Left lung (tissue), 10 donors: ENCODE results near the gene INCENP. TPM values are rescaled to one million over a fixed set of nuclear protein-coding genes. Genes with fewer than 3 reads are reported as not detected.

ENCODE experiments used
- ATAC-seq: fragments of 200-7000 bp; cut with Tn5 transposase; one replicate; pipeline ENCODE4 v1.9.1; 2020; ENCODE audit warnings: moderate library complexity
- DNase-seq, 4 donors: peaks; one replicate each; pipeline ENCODE4 v3.0.0-alpha.2; 2013 to 2020
- H3K27ac ChIP-seq, 2 donors: fragments of 200-600 bp; sonication (generic) in 1 of 2; one replicate each; pipeline versions ENCODE4 v1.5.0 to v1.8.0; 2020 to 2021
- H3K27me3 ChIP-seq, 2 donors: fragments of 200-600 bp; sonication (generic) in 1 of 2; one replicate each; pipeline versions ENCODE4 v1.5.0 to v1.8.0; 2020 to 2021
- H3K36me3 ChIP-seq, 2 donors: fragments of 200-600 bp; sonication (generic) in 1 of 2; one replicate each; pipeline versions ENCODE4 v1.5.0 to v1.8.0; 2020 to 2021
- H3K4me1 ChIP-seq, 2 donors: fragments of 200-600 bp; one replicate each; pipeline ENCODE4 v1.8.0; 2021
- H3K4me3 ChIP-seq, 2 donors: fragments of 200-600 bp; sonication (generic) in 1 of 2; one replicate each; pipeline versions ENCODE4 v1.5.0 to v1.8.0; 2020 to 2021; ENCODE audit warnings: mild to moderate bottlenecking in 1 of 2
- H3K9me3 ChIP-seq, 2 donors: fragments of 200-600 bp; sonication (generic) in 1 of 2; one replicate each; pipeline versions ENCODE4 v1.5.0 to v1.8.0; 2020 to 2021
- CTCF ChIP-seq, 2 donors: fragments of 200-600 bp; sonication (generic) in 1 of 2; IDR thresholded peaks; one replicate each; pipeline versions ENCODE4 v1.5.0 to v1.8.0; 2021; ENCODE audit warnings: antibody characterized with exemption in 2 of 2
- intact Hi-C, 2 donors: fragments of 100-400 bp; cut with DNase I; formaldehyde crosslinking; loops; one replicate each; pipeline versions ENCODE4 v1.11.2 to v1.14.2; 2022
- polyA plus RNA-seq, 6 donors: library from polyadenylated mRNA; unstranded; fragments of 120-200 nt; gene quantifications; one replicate each; pipeline ENCODE4 v1.2.1, GENCODE V29; 2013; ENCODE audit not compliant: insufficient read length in 6 of 6
- total RNA-seq, 2 donors: library from RNA; stranded (reverse); fragmentation: NEBNext Ultra II Directional; extraction: Animal tissue kit (Norgen Biotek cat#: 25700); gene quantifications; one replicate each; pipeline ENCODE4 v1.2.1, GENCODE V29; 2021
- donor health status: DM: no; HTN: yes; CAD: no.
- donor health status: DM: no; HTN: no; CAD: no.

Gene INCENP
- total and polyA plus RNA-seq, 8 donors, result 17.3 to 47.4 (median 30.1) TPM

GRCh38 chr11:62122076-62122475, 1.7 kb upstream of the INCENP start:
- intact Hi-C loops, result no loop called here

GRCh38 chr11:62124186-62125113, 639 bp downstream of the INCENP start:
- Histone ChIP-seq H3K4me3 (peak overlapping the region; percentile 92 to 96), H3K27ac (peak overlapping the region in 1 of 2 donors; percentile 66), H3K27me3 (no peaks in the 10 kb centered on the region), H3K4me1 (peaks cover 14 to 23% of the 10 kb centered on the region in 2 donors), H3K36me3 (peaks cover 0 to 14% of the 10 kb centered on the region in 2 donors), H3K9me3 (no peaks in the 10 kb centered on the region)
- intact Hi-C loops, result no loop called here
- DNase-seq, result peak in 2 of 4 donors; percentile 33 to 52
- peak; percentile 59 for ATAC-seq
- TF ChIP-seq CTCF (IDR thresholded peaks at IDR 0.05), result no peak

More at GRCh38 chr11:62122076-62122475, 1.7 kb upstream of the INCENP start:
- no peak for DNase-seq
- Histone ChIP-seq H3K4me1 (peaks cover 14 to 23% of the 10 kb centered on the region in 2 donors), H3K27me3 (no peaks in the 10 kb centered on the region), H3K36me3 (no peaks in the 10 kb centered on the region), H3K27ac (no peak overlapping the region), H3K4me3 (no peak overlapping the region), H3K9me3 (no peaks in the 10 kb centered on the region)
- TF ChIP-seq CTCF (IDR thresholded peaks at IDR 0.05), result no peak
- ATAC-seq, result no peak

GRCh38 chr11:62125316-62125715, 1.5 kb downstream of the INCENP start:
- Histone ChIP-seq H3K4me3 (no peak overlapping the region), H3K27ac (no peak overlapping the region), H3K36me3 (peaks cover 0 to 23% of the 10 kb centered on the region in 2 donors), H3K27me3 (no peaks in the 10 kb centered on the region), H3K4me1 (peaks cover 14 to 23% of the 10 kb centered on the region in 2 donors), H3K9me3 (no peaks in the 10 kb centered on the region)
- intact Hi-C loops, result no loop called here
- no peak for TF ChIP-seq CTCF (IDR thresholded peaks at IDR 0.05)
- ATAC-seq (no peak), DNase-seq (no peak)

- no peak for TF ChIP-seq CTCF (IDR thresholded peaks at IDR 0.05)
- DNase-seq, result no peak
- H3K4me1 ChIP-seq, result peaks cover 14 to 23% of the 10 kb centered on the region in 2 donors
- peaks cover 0 to 29% of the 10 kb centered on the region in 2 donors for H3K36me3 ChIP-seq
- ATAC-seq, result no peak
- H3K27ac ChIP-seq, result no peak overlapping the region
- no peak overlapping the region for H3K4me3 ChIP-seq
- no peaks in the 10 kb centered on the region for H3K9me3 ChIP-seq
- H3K27me3 ChIP-seq, result no peaks in the 10 kb centered on the region
- intact Hi-C loops, result no loop called here
Observed at GRCh38 chr11:62125881-62126280, 2.1 kb downstream of the INCENP start.

- no peak overlapping the region for H3K27ac ChIP-seq
- no peak for TF ChIP-seq CTCF (IDR thresholded peaks at IDR 0.05)
- DNase-seq (no peak), ATAC-seq (no peak)
- H3K27me3 ChIP-seq, result no peaks in the 10 kb centered on the region
- H3K9me3 ChIP-seq, result no peaks in the 10 kb centered on the region
- no peak overlapping the region for H3K4me3 ChIP-seq
- peaks cover 0 to 42% of the 10 kb centered on the region in 2 donors for H3K36me3 ChIP-seq
- peaks cover 14 to 23% of the 10 kb centered on the region in 2 donors for H3K4me1 ChIP-seq
- intact Hi-C loops, result no loop called here
Observed at GRCh38 chr11:62127426-62127825, 3.6 kb downstream of the INCENP start.
